ENCODE measurements around the gene TM4SF5. TPM values are rescaled to one million over a fixed set of nuclear protein-coding genes. Genes with fewer than 3 reads are reported as not detected.
A peak's percentile ranks its signal among the peaks of the same experiment; 100 is the strongest.
"Not testable (repeated sequence)": the region's sequence is repeated elsewhere in the genome, so short reads cannot be mapped to it uniquely, and the experiment has no call there.

TM4SF5 gene
- total RNA-seq, 1 donor from 2014 or later: 5.3 TPM

GRCh38 chr17:4823373-4824089 lies 51.8 kb downstream of the TM4SF5 start:
- H3K36me3 Mint-ChIP-seq: peaks cover 5% of the 10 kb centered on the region
- H3K27ac Mint-ChIP-seq: no peak overlapping the region
- H3K4me3 Mint-ChIP-seq: no peak overlapping the region
- no peaks in the 10 kb centered on the region for H3K4me1 Mint-ChIP-seq (ENCODE audit: unreplicated experiment)
- TF ChIP-seq CTCF (conservative IDR thresholded peaks at IDR 0.05): no peak
- DNase-seq (ENCODE audit: extremely low spot score, unreplicated experiment): no peak
- no peaks in the 10 kb centered on the region for H3K9me3 Mint-ChIP-seq
- no peaks in the 10 kb centered on the region for H3K27me3 Mint-ChIP-seq

DNA sequence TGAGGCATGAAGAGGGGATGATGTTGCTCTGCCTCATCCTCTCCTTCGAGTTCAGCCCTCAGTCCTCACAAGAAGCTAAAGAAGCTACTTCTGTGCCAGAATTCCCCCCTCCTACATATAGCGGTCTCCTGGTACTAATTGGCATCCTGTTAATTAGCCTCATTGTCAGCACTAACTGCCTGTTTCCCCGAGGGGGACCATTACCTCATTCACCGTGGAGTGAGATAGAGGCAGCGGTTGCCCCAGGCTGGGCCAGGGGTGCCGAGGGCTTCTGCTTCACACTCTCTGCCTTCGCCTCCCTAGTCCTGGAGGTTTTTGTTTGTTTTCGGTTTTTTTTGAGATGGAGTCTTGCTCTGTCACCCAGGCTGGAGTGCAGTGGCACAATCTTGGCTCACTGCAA lies 55.7 kb downstream of the TM4SF5 start:
- no peaks in the 10 kb centered on the region for H3K27me3 Mint-ChIP-seq
- TF ChIP-seq CTCF (conservative IDR thresholded peaks at IDR 0.05): no peak
- no peak overlapping the region for H3K27ac Mint-ChIP-seq
- no peak overlapping the region for H3K4me3 Mint-ChIP-seq
- no peaks in the 10 kb centered on the region for H3K4me1 Mint-ChIP-seq (ENCODE audit: unreplicated experiment)
- H3K36me3 Mint-ChIP-seq: no peaks in the 10 kb centered on the region
- no peak for DNase-seq (ENCODE audit: extremely low spot score, unreplicated experiment)
- H3K9me3 Mint-ChIP-seq: no peaks in the 10 kb centered on the region

- peak overlapping the region; percentile 98 for H3K27ac Mint-ChIP-seq
- DNase-seq (ENCODE audit: extremely low spot score, unreplicated experiment); H3K9me3 Mint-ChIP-seq; H3K27me3 Mint-ChIP-seq; H3K36me3 Mint-ChIP-seq: not testable (repeated sequence)
- H3K4me3 Mint-ChIP-seq: peak overlapping the region; percentile 96
- H3K4me1 Mint-ChIP-seq (ENCODE audit: unreplicated experiment): peaks cover 28% of the 10 kb centered on the region
Observed at GRCh38 chr17:4832829-4833177, 61.1 kb downstream of the TM4SF5 start.

Other genes with a start within 250 kb of the TM4SF5 start
- 63.7 and 66.0 TPM in 2 replicates for gene MYBBP1A, start 216.5 kb upstream of the TM4SF5 start, total RNA-seq (ENCODE audit: low replicate concordance)
- gene GGT6, start 211.3 kb upstream of the TM4SF5 start, total RNA-seq (ENCODE audit: low replicate concordance): 1.0 and 1.4 TPM in 2 replicates
- gene SMTNL2, start 187.4 kb upstream of the TM4SF5 start, total RNA-seq (ENCODE audit: low replicate concordance): 19.4 and 25.5 TPM in 2 replicates
- 2.1 and 4.9 TPM in 2 replicates for gene ALOX15, start 130.2 kb upstream of the TM4SF5 start, total RNA-seq (ENCODE audit: low replicate concordance)
- 72.7 and 92.9 TPM in 2 replicates for gene PELP1, start 67.7 kb upstream of the TM4SF5 start, total RNA-seq (ENCODE audit: low replicate concordance)
- 22.9 and 47.4 TPM in 2 replicates for gene ARRB2, start 61.3 kb upstream of the TM4SF5 start, total RNA-seq (ENCODE audit: low replicate concordance)
- gene MED11, start 40.5 kb upstream of the TM4SF5 start, total RNA-seq (ENCODE audit: low replicate concordance): 17.6 and 21.8 TPM in 2 replicates
- gene ZMYND15, start 32.1 kb upstream of the TM4SF5 start, total RNA-seq (ENCODE audit: low replicate concordance): 0.70 and 1.4 TPM in 2 replicates
- gene CXCL16, start 32.0 kb upstream of the TM4SF5 start, total RNA-seq (ENCODE audit: low replicate concordance): 15.2 and 23.0 TPM in 2 replicates
- gene VMO1, start 14.5 kb downstream of the TM4SF5 start, total RNA-seq (ENCODE audit: low replicate concordance): 1.2 and 1.8 TPM in 2 replicates
- 4.7 and 9.8 TPM in 2 replicates for gene GLTPD2, start 17.1 kb downstream of the TM4SF5 start, total RNA-seq (ENCODE audit: low replicate concordance)
- 117 and 124 TPM in 2 replicates for gene PSMB6, start 24.3 kb downstream of the TM4SF5 start, total RNA-seq (ENCODE audit: low replicate concordance)
- 58.7 and 69.3 TPM in 2 replicates for gene PLD2, start 35.3 kb downstream of the TM4SF5 start, total RNA-seq (ENCODE audit: low replicate concordance)
- 111 and 204 TPM in 2 replicates for gene MINK1, start 61.5 kb downstream of the TM4SF5 start, total RNA-seq (ENCODE audit: low replicate concordance)
- 4.4 and 9.3 TPM in 2 replicates for gene C17orf107, start 127.7 kb downstream of the TM4SF5 start, total RNA-seq (ENCODE audit: low replicate concordance)
- 0.27 and 0.52 TPM in 2 replicates for gene CHRNE, start 131.2 kb downstream of the TM4SF5 start, total RNA-seq (ENCODE audit: low replicate concordance)
- not detected in 2 replicates for gene GP1BA, start 160.4 kb downstream of the TM4SF5 start, total RNA-seq (ENCODE audit: low replicate concordance)
- gene SLC25A11, start 168.2 kb downstream of the TM4SF5 start, total RNA-seq (ENCODE audit: low replicate concordance): 60.2 and 63.6 TPM in 2 replicates
- 98.8 and 132 TPM in 2 replicates for gene RNF167, start 168.4 kb downstream of the TM4SF5 start, total RNA-seq (ENCODE audit: low replicate concordance)
- gene PFN1, start 176.6 kb downstream of the TM4SF5 start, total RNA-seq (ENCODE audit: low replicate concordance): 404 and 455 TPM in 2 replicates
- 4.8 and 24.0 TPM in 2 replicates for gene ENO3, start 179.2 kb downstream of the TM4SF5 start, total RNA-seq (ENCODE audit: low replicate concordance)
- gene SPAG7, start 195.9 kb downstream of the TM4SF5 start, total RNA-seq (ENCODE audit: low replicate concordance): 60.5 and 73.1 TPM in 2 replicates
- gene CAMTA2, start 215.8 kb downstream of the TM4SF5 start, total RNA-seq (ENCODE audit: low replicate concordance): 26.3 and 35.6 TPM in 2 replicates
- 0.72 and 0.86 TPM in 2 replicates for gene INCA1, start 225.6 kb downstream of the TM4SF5 start, total RNA-seq (ENCODE audit: low replicate concordance)
- gene KIF1C, start 226.1 kb downstream of the TM4SF5 start, total RNA-seq (ENCODE audit: low replicate concordance): 102 and 130 TPM in 2 replicates

Measured in type B pancreatic cell (in vitro differentiated cells).